ENCODE measurements around the gene LRRC63. TPM values are rescaled to one million over a fixed set of nuclear protein-coding genes. Genes with fewer than 3 reads are reported as not detected.

LRRC63 gene
- total and polyA plus RNA-seq, 12 donors: 0.12 to 0.15 TPM; not detected in 10

- 28 to 34% methylated on average over 6 of the region's 6 CpGs for WGBS, 2 donors
- Histone ChIP-seq H3K9me3 (no peaks in the 10 kb centered on the region), H3K36me3 (no peaks in the 10 kb centered on the region), H3K27me3 (peaks cover 0 to 11% (median 0%) of the 10 kb centered on the region in 7 donors), H3K27ac (peak overlapping the region in 1 of 10 donors; percentile 88), H3K4me3 (peak overlapping the region in 1 of 10 donors; percentile 61), H3K4me1 (peaks cover 0 to 28% (median 0%) of the 10 kb centered on the region in 9 donors)
- peak; percentile 20 to 23 for DNase-seq
- peak in 5 of 8 donors; percentile 46 to 61 (median 50) for ATAC-seq
- intact Hi-C loops (cut with DNase I): no loop called here
- TF ChIP-seq, protein P1, sequence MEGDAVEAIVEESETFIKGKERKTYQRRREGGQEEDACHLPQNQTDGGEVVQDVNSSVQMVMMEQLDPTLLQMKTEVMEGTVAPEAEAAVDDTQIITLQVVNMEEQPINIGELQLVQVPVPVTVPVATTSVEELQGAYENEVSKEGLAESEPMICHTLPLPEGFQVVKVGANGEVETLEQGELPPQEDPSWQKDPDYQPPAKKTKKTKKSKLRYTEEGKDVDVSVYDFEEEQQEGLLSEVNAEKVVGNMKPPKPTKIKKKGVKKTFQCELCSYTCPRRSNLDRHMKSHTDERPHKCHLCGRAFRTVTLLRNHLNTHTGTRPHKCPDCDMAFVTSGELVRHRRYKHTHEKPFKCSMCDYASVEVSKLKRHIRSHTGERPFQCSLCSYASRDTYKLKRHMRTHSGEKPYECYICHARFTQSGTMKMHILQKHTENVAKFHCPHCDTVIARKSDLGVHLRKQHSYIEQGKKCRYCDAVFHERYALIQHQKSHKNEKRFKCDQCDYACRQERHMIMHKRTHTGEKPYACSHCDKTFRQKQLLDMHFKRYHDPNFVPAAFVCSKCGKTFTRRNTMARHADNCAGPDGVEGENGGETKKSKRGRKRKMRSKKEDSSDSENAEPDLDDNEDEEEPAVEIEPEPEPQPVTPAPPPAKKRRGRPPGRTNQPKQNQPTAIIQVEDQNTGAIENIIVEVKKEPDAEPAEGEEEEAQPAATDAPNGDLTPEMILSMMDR (IDR thresholded peaks at IDR 0.05): peak in 5 of 9 donors; percentile 20 to 65 (median 24)
Measured at GRCh38 chr13:46184277-46184699, 27.4 kb upstream of the LRRC63 start.

DNA sequence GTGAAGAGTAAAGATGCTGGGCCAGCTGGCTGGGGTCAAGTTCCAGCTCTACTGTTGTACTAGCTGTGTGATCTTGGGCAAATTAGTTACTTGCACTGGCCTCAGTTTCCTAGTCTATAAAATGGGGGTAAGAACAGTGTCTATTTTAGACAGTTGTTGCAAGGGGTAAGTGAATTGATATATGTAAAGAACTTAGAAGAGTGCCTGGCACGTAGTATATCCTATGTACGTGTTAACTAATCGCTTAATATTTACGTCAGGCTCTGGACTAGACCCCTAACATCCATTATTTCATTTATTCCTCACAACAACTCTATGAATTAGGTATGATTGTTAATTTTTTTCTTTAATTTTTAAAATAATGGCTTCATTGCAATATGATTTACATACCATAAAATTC lies 26.1 kb upstream of the LRRC63 start:
- no peak for ATAC-seq
- WGBS, 2 donors: 85 to 90% methylated on average over 4 of the region's 4 CpGs
- no peak for DNase-seq
- Histone ChIP-seq H3K27ac (no peak overlapping the region), H3K4me3 (no peak overlapping the region), H3K27me3 (peaks cover 0 to 11% (median 0%) of the 10 kb centered on the region in 7 donors), H3K9me3 (no peaks in the 10 kb centered on the region), H3K4me1 (peaks cover 0 to 28% (median 0%) of the 10 kb centered on the region in 9 donors), H3K36me3 (no peaks in the 10 kb centered on the region)
- TF ChIP-seq, protein P1 (IDR thresholded peaks at IDR 0.05): no peak
- intact Hi-C loops (cut with DNase I): no loop called here

GRCh38 chr13:46192412-46192811 lies 19.3 kb upstream of the LRRC63 start:
- Histone ChIP-seq H3K27me3 (peaks cover 0 to 2% (median 0%) of the 10 kb centered on the region in 7 donors), H3K27ac (no peak overlapping the region), H3K9me3 (no peaks in the 10 kb centered on the region), H3K36me3 (no peaks in the 10 kb centered on the region), H3K4me1 (peaks cover 0 to 14% (median 0%) of the 10 kb centered on the region in 9 donors), H3K4me3 (no peak overlapping the region)
- intact Hi-C loops (cut with DNase I): no loop called here
- 24 to 31% methylated on average over 1 of the region's 1 CpG for WGBS, 2 donors
- ATAC-seq (no peak), DNase-seq (no peak)
- TF ChIP-seq, protein P1 (IDR thresholded peaks at IDR 0.05): no peak

GRCh38 chr13:46195016-46195415 lies 16.7 kb upstream of the LRRC63 start:
- Histone ChIP-seq H3K27ac (peak overlapping the region in 1 of 10 donors; percentile 50), H3K4me3 (no peak overlapping the region), H3K9me3 (no peaks in the 10 kb centered on the region), H3K4me1 (peaks cover 0 to 26% (median 0%) of the 10 kb centered on the region in 9 donors), H3K27me3 (peaks cover 0 to 2% (median 0%) of the 10 kb centered on the region in 7 donors), H3K36me3 (no peaks in the 10 kb centered on the region)
- ATAC-seq (no peak), DNase-seq (no peak)
- TF ChIP-seq, protein P1 (IDR thresholded peaks at IDR 0.05): no peak
- intact Hi-C loops (cut with DNase I): no loop called here
- 89 to 94% methylated on average over 1 of the region's 1 CpG for WGBS, 2 donors
